HG02588 (cell line): Measurements from ENCODE around the gene AXIN2.
"Not testable (repeated sequence)": the region's sequence is repeated elsewhere in the genome, so short reads cannot be mapped to it uniquely, and the experiment has no call there.

Experiments used
- ATAC-seq: cut with Tn5 transposase; IDR thresholded peaks from one replicate; pipeline ENCODE4 v1.9.1; 2021; ENCODE audit warnings: mild to moderate bottlenecking, moderate library complexity; ENCODE audit not compliant: unreplicated experiment

The AXIN2 gene

DNA sequence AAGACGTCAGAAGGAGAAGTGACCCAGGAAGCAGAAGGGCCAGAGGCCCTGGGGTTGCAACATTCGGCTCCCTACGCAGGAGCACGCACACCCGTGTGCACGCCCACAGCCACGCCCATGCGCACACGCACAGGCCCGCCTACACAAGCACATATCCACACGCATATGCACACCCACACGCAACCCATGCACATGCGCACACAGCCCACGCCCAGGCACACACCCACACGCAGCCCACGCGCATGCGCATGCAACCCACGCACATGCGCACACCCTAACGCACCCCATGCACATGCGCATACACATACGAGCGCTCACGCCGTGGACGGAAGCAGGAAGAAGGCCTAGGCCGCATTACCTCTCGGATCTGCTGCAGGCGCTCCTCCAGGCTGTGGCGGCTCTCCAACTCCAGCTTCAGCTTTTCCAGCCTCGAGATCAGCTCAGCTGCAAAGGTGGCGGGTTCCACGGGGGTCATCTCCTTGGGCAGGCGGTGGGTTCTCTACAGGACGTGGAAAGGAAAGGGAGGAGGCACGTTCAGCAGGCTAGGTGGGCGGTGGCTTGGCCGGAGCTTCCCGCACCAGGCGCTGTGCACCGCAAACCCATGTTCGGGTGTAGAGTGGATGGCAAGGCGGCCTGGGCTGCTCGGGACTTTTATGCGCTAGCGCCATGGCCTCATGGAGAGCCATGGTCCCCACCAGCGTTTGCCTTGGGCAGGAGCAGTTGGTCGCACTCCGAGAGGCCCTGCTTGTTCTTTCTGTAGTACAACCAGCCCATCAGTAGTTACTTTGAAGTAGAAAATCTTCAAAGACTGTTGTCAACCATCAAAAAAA lies 23.4 kb downstream of the AXIN2 start:
- ATAC-seq = no peak

DNA sequence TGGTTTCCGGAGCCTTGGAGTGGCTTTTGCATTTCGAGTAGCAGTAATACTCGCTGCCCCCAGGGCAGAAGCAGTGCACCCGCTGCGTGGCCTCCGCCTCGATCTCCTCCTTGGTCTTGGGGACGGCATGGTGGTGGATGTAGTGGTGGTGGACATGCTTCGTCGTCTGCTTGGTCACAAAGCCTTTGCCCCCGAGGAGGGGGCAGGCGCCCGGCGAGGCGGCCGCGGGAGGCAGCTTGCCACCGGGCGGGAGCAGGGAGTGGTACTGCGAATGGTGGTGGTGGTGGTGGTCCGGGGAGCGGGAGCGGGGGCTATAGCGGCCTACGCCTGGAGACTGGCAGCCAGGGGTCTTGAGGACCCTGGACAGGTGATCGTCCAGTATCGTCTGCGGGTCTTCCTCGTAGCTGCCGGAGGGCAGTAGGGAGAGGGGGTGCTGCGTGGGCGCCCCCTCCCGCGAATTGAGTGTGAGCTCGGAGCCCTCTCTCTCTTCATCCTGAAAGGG lies 24.1 kb downstream of the AXIN2 start:
- no peak for ATAC-seq

DNA sequence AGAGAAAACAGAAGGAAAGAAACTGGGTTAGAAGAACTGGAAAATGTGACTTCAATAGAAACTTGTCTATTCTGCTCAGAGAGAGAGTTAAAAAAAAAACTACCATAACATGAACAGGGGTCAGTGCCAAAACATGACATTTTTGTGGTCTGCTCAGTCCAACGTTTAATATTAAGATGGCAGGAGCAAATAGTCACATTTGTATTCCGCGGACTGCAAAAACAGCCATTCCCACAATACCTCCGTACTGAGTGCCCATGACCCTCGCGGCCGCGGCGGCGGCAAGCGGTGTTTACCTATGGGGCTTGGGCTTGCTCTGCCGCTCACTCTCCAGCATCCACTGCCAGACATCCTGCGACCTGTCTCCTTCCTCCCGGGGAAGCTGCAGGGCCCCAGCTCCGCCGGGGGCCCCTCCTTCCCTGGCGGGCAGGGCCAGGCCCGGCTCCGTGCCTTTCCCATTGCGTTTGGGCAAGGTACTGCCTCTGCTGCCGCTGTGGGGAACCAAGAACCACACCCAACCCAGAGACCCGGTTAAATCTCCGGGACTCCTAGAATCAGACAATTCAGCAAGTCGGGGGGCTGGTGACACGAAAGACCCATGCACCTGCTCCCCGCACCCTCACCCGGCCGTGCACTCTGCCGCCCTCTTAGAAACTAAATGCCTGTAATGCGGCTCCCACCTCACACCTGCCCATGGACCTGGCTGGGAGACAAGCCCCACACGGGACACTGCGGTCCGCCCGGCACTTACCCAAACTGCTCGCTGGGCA lies 24.7 kb downstream of the AXIN2 start:
- ATAC-seq = no peak

DNA sequence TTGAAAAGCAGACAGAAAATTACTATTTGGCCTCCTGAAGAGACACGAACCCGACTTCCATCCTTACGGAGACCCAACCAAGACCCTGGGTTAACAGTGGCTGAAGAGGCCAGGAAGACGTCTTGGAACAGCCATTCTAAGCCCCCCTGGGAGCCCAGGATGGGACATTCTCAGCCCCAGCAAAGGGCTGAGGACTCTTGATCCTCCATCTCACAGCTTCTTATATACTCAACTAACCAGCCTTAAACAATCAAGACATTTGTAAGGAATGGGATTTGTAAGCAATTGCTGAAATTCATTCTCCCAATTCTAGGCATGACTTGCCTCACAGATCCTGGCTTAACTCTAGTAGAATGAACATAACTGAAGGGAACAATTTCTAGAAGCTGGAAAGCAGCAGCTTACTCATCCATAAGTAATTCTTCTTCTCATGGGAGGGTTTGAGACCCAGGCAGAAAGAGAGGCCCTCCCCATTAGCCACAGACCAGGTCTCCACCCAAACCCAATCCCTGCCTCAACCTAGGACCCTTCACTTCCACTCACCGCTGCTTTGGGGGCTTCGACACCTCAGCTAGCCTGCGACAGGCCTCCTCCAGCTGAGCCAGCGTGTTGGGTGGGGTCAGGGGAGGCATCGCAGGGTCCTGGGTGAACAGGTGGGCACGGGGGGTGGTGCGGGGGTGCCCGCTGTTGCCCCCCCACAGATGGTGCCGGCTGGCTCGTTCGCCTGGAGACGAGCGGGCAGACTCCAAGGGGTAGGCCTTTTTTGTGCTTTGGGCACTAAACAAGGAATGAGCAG lies 25.5 kb downstream of the AXIN2 start:
- no peak for ATAC-seq

DNA sequence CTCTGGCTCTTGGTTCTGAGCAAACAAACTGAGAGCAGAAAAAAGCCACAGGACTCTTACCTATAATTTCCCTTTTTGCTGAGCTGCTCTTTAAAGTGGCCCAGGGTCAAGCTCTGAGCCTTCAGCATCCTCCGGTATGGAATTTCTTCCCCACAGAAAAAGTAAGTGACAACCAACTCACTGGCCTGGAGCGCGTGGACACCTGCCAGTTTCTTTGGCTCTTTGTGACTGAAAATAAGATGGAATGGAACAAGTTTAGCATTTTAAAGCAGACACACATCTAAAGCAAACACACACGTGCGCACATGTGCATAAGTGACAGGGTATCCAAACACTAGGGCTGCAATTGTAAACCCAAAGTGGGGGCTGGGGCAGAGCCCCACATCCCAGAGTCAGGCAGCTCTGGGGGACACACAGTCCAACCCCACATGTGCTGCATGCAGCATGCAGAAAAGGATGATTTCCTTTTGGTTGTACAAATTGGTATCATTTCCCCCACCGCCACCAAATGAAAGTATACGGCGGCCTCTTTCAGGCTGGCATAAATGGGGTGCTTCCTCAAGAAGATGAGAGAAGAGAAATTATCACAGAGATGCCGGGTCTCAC lies 27.5 kb downstream of the AXIN2 start:
- no peak for ATAC-seq

DNA sequence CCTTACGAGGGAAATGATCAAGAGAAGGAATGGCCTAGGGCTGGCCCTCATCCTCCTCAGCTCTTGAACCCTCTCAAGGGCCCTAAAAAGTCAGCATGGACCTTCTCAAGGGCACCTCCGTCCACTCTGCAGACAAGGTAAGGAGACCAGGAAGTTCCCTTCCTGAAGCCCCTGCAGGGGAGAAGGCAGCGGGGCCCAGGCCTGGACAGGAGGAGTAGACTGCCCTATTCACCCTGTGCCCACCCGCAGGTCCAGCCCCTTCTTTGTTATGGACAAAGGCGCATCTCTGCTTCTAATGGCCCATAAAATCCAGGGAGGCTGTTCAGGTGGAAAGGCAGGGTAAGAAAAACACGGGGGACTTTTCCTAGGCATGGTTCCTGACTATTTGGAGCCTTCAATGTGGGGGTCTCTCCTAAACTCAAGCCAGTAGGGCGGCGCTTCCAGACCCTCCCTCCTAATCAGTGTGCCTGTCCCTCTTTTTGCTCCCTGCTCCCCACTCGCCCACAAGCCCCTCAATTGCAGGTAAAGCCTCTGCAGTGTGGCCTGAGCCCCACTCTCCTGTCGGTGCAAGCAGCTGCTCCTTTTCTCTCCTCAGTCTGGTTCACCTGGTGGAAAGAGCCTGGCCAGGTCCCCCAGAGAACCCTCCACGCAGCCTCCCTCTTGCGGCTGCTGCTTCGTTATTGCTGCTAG lies 28.2 kb downstream of the AXIN2 start:
- ATAC-seq = no peak

DNA sequence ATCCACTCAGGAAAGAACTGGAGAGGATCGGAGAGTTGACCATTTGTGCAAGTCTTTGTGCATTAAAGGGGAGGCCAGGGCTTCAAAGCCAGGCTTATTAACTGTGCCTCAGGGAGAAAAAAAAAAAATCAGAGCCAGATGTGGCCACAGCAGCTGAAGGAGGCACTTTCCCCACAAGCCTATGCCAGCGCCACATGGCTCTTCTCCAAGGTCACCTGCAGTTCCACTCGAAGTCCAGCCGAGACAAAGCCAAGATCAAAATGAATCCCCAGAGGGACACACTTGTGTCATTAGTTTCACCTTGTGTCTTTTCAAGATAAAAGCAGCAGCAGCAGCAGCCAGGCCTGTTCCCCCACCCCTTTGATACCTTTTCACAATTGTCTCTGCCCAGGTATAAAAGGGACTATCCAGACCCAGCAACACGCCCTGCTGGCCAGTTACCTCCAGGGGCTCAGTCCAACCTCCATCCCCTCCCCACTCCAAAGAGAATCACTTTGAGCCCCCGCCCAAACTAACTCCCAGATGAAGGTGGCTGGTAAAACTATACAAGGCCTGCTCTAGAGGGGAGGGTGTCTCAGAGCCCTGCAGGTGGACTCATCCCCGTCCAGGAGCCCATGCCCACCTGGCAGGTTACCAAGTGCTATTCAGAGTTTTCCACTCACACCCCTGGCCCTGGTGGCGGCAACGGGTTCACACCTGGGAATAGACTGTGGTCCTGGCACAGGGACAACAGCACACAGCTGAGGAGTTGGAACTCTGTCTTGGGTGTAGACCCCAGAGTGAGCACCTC lies 29.2 kb downstream of the AXIN2 start:
- no peak for ATAC-seq

DNA sequence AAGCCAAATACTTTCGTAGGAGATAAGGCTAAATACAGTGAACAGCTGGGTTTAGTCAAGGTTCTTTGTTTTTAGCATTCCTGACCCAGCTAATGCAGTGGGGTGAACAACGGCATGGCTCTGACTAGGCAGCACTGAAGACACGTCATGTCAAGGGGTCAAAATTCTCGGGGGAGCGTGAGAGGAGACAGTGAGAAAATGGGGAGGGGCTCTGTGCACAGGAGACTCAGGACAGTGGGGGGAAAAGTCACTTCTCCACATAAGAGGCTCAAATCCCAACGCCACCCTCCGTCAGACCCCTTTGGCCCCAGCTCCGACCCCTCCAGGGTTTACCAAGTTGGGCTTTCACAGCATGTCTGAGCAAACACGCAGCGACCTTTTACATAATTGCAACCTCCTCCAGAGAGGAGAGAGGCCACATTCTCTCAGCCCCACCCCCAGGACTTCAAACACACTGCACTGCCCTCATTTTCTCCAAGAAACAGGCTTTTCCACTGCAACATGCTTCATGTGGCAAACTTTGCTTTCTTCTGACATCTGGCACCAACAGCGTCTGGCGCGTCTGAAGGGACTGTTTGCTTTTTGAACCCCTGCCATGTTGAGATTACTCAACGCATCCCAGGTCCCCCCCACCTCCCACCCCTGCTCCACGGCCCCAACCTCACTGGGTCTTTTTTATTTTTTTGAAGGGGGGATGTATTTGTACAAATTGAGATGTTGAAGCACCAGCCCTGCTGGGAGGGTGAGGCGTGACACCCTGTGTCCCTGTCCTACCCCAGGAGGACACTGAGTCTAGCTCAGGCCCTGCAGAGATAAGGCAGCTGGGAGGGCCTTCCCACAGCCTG lies 30.0 kb downstream of the AXIN2 start:
- no peak for ATAC-seq

DNA sequence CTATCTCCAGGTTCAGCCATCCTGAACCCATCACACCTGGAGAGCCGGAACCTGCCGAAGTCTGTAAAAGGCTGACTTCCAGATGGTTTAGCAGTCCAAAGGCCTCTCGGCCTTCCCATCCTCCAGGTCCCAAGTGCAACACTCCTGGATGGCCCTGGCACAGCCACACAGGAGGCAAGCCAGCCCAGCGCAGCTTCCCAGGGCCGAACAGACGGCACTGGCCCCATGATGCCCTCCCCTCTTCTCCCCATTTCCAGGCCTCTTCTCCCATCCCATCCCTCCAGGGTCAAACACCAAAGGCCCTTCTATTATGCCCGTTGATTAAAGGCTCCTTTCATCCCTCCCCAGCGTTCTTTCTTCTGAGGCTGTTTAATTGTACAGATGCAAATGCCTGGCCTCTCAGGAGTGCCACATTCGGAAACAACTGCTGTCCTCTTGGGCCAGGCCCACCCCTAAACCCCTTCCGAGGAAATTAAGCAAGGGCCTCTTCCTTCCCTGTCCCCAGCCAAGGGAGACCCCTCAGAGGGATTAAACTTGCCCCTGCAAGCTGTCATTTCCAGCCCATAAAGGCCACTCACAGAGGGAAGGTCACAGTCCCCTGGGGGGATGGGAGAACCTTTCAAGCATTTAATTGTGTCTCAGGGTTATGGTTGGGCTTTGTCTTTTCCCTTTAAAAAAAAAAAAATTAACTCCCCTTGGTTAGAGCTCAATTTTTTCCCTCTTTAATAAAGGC lies 30.8 kb downstream of the AXIN2 start:
- no peak for ATAC-seq

DNA sequence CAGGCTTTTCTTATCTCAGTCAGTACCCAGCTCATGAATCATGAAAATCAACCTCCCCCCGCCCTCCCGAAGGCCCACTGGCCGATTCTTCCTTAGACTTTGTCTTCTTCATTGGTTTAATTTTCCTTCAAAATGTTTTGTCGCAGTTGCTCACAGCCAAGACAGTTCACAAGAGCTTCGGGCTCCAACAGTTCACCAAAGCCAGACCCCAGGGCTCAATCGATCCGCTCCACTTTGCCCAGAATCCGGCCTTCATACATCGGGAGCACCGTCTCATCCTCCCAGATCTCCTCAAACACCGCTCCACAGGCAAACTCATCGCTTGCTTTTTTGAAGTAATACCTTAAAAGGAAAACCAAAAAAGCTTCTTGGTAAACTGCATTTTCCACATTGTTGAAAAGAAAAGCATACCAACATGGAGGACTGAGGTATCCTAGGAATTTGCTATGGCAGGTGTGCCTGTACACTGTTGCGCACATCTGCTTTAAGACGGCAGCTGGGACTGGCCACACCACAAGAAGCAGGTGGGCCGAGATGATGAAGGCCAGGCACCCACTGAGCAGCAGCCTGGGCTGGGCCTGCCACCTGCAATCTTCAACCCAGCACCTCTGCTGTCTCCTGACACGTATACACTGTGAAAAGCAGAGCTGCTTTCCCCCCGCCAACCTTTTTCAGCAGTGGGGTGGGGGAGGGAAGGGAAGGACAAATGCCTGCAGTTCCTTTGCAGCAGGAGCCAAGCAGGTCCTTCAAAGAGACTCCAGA lies 31.5 kb downstream of the AXIN2 start:
- ATAC-seq = no peak

DNA sequence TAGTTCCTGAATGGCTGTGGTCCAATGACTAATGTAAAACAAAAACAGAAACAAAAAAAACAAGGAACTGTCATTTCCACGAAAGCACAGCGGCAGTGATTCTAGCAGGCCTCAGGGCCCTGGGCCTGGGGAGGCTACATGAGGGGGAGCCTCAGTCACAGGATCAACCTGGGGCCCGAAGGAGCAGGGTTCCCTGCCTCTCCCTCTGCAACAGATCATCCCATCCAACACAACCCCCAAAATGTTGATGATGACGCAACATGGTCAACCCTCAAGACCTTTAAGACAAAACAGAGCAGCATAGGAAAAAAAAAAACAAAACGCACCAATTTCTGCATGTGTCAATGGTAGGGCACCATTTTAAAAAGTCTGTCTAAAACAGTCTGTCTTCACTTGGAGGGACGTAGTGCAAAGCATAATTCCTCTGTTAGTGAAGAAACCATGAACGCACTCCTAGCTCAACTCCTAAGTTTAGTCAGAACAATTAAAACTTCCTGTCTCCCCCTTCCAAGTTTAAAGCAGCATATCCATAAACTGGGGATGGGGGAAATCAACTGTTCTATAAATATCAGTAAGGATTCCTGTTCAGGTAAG lies 32.3 kb downstream of the AXIN2 start:
- ATAC-seq = no peak

DNA sequence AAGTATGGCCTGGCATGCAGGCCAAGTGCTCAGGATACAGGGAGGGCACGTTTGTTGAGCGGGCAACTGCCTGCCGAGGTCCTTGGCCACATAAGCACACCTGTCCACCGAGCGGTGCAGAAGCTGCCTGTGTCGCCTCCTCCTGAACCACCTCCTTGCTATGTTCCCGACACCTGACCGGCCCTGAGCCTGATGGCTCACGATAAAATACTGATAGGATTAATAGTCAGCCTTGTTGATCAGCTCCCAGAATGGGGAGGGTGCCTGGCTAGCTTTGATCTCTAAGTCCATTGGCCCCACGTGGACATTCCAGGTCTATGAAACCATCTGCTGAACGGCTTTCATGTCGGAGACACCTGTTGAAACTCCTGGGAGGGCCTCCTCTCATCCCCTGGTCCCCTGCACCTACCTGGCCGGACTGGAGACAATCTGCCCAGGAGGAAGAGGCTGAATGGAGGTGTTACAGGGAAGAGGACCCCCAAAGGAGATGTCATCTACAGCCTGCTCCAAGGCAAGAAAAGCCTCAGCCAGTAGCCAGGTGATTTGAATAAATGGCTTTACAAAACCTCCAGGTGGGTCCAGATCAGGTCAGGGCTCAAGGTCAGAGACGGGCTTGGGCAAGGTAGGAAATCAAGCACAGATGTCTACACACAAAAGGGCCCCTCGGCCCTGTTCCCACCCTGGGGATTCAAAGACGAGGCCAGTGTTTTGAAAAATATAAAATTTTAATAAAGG lies 33.4 kb downstream of the AXIN2 start:
- ATAC-seq = no peak

DNA sequence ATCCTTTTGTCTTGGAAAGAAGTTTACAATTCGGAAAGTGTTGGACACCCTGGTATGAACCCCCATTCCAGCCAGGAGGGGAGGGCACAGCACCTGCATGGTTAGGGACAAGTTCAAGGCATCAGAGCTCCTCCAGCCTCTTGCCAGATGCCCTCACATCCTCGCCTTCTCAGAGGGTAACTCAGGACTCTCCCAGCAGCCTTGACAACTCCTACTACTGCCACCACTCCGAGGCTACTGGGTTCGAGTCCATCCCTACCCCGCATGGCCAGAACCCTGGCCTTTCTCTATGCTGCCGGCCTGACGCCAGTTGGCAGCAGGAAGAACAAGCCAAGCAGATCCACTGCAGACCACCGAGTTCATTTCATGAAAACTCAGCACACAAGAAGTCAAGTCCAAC lies 34.1 kb downstream of the AXIN2 start:
- no peak for ATAC-seq

DNA sequence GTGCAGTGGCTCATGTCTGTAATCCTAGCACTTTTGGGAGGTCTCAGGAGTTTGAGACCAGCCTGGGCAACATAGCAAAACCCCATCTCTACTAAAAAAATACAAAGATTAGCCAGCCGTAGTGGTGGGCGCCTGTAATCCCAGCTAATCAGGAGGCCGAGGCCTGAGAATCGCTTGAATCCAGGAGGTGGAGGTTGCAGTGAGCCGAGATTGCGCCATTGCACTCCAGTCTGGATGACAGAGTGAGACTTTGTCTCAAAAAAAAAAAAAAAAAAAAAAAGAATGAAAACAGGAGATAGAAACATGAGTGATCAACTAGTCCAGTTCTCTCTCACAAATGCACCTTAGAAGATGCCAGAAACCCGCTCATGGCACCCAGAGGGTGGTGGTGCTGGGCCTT lies 34.6 kb downstream of the AXIN2 start:
- not testable (repeated sequence) for ATAC-seq

DNA sequence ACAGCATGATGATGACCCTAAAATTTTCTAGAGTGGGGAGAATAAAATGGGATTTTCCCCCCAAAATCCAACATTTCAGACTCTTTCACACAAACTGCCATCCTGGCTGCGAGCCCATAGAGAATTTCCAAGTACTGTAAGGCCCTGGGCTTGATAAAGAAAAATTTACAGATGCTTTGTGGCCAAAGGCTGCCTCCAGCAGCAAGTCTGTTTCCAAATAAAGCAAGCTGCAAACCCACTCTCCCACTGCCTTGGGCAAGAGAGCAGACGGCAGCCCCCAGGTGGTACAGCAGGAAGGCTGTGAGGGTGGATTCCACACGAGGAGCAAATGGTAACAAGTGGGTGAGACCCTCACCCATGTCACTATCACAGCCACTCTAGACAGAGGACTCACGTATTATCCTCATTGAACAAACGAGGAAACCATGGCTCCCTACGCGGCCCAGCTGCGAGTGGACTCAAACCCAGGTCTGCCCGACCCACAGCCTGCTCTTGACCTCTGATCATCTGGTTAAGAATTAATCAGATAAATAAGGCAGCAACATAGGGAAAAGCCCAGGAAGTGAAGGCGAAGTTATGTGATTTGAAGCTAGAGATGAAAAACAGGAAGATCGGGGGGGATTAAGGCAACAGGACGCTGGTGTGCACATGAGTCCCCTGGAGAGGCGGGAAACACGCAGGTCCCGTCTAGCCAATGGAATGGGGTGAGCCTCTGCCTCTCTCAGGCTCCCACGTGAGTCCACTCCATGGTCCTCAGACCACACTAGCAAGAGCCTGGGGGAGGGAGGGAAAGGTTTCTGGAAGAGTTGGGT lies 37.4 kb downstream of the AXIN2 start:
- no peak for ATAC-seq
